HEK293 (cell line): ENCODE results near the gene UBE4A.

ENCODE experiments used
- CTCF ChIA-PET: fragments of 350-600 bp; formaldehyde crosslinking; extraction: SDS; loops from one replicate; lab custom pipeline; 2021; ENCODE audit warnings: antibody characterized with exemption; lab: Yijun Ruan, JAX
- POLR2A ChIA-PET: fragments of 300-600 bp; formaldehyde crosslinking; extraction: SDS; loops from one replicate; lab custom pipeline; 2020; ENCODE audit warnings: antibody characterized with exemption, inconsistent platforms; lab: Yijun Ruan, JAX
- H3K27ac ChIP-seq: fragments of 200-500 bp; sonication (Bioruptor generic); 2 replicates; pipeline ENCODE4 v1.5.1; 2014; ENCODE audit warnings: low read depth, low read length, control low read depth, inconsistent platforms; ENCODE audit errors: extremely low read depth
- H3K36me3 ChIP-seq, 2 experiments: fragments of 200-500 bp in 1 of 2; sonication (Bioruptor generic) in 1 of 2; 1 replicate in 1 of 2; 2 replicates in 1 of 2; pipeline ENCODE4 v1.5.1; 2014 to 2017; ENCODE audit warnings: inconsistent platforms in 2 of 2, low read length in 2 of 2; ENCODE audit not compliant: control insufficient read depth in 2 of 2, insufficient read depth in 1 of 2
- H3K4me1 ChIP-seq: fragments of 200-500 bp; sonication (Bioruptor generic); 2 replicates; pipeline ENCODE4 v1.5.1; 2014; ENCODE audit warnings: mild to moderate bottlenecking, low read length, inconsistent platforms; ENCODE audit not compliant: control insufficient read depth, insufficient read depth
- H3K4me3 ChIP-seq: 2 replicates; pipeline ENCODE4 v1.5.1; 2011; ENCODE audit warnings: low read depth, mild to moderate bottlenecking, control low read depth, low read length, moderate library complexity
- H3K9me3 ChIP-seq: fragments of 200-500 bp; sonication (Bioruptor generic); 2 replicates; pipeline ENCODE4 v1.5.1; 2014; ENCODE audit warnings: low read depth, low read length, inconsistent platforms; ENCODE audit not compliant: control insufficient read depth, insufficient read depth
- KLF16 ChIP-seq: fragments of 450-650 bp; formaldehyde crosslinking; IDR thresholded peaks from 2 replicates; pipeline ENCODE4 v1.5.1; 2017; ENCODE audit warnings: missing biosample characterization, missing genetic modification characterization
- KLF8 ChIP-seq: fragments of 450-650 bp; formaldehyde crosslinking; IDR thresholded peaks from 2 replicates; pipeline ENCODE4 v1.5.1; 2016; ENCODE audit warnings: missing biosample characterization, missing genetic modification characterization
- MEIS1 ChIP-seq: sonication (generic); formaldehyde crosslinking; IDR thresholded peaks from 2 replicates; pipeline ENCODE4 v1.8.1; 2022; ENCODE audit warnings: missing genetic modification reagents, mild to moderate bottlenecking, borderline replicate concordance
- OSR2 ChIP-seq: fragments of 450-650 bp; formaldehyde crosslinking; IDR thresholded peaks from 2 replicates; pipeline ENCODE4 v1.5.1; 2016; ENCODE audit warnings: missing biosample characterization, missing genetic modification characterization
- PRDM1 ChIP-seq: fragments of 450-650 bp; formaldehyde crosslinking; IDR thresholded peaks from 2 replicates; pipeline ENCODE4; 2016; ENCODE audit warnings: missing biosample characterization, missing genetic modification characterization
- SP2 ChIP-seq: fragments of 450-650 bp; formaldehyde crosslinking; IDR thresholded peaks from 2 replicates; pipeline ENCODE4 v1.5.1; 2016; ENCODE audit warnings: missing biosample characterization, missing genetic modification characterization
- YY1 ChIP-seq: fragments of 450-650 bp; formaldehyde crosslinking; IDR thresholded peaks from 2 replicates; pipeline ENCODE4 v1.5.1; 2018; ENCODE audit warnings: missing biosample characterization, missing genetic modification characterization
- ZNF114 ChIP-seq: fragments of 450-650 bp; formaldehyde crosslinking; IDR thresholded peaks from 2 replicates; pipeline ENCODE4 v1.5.0; 2017; ENCODE audit warnings: missing biosample characterization, missing genetic modification characterization
- ZNF2 ChIP-seq: fragments of 450-650 bp; formaldehyde crosslinking; IDR thresholded peaks from 2 replicates; pipeline ENCODE4 v1.5.1; 2016; ENCODE audit warnings: missing biosample characterization, missing genetic modification characterization
- ZNF354C ChIP-seq: fragments of 450-650 bp; formaldehyde crosslinking; IDR thresholded peaks from 2 replicates; pipeline ENCODE4 v1.5.1; 2016; ENCODE audit warnings: missing biosample characterization, missing genetic modification characterization, low read depth, borderline replicate concordance
- ZNF423 ChIP-seq: fragments of 450-650 bp; formaldehyde crosslinking; IDR thresholded peaks from 2 replicates; pipeline ENCODE4 v1.5.1; 2016; ENCODE audit warnings: missing biosample characterization, missing genetic modification characterization
- ZNF530 ChIP-seq: fragments of 450-650 bp; formaldehyde crosslinking; IDR thresholded peaks from 2 replicates; pipeline ENCODE4 v1.5.1; 2016; ENCODE audit warnings: low read depth, missing biosample characterization, missing genetic modification characterization
- ZNF560 ChIP-seq: fragments of 450-650 bp; formaldehyde crosslinking; IDR thresholded peaks from 2 replicates; pipeline ENCODE4 v1.5.1; 2017; ENCODE audit warnings: missing biosample characterization, missing genetic modification characterization, borderline replicate concordance
- ZNF624 ChIP-seq: fragments of 450-650 bp; formaldehyde crosslinking; IDR thresholded peaks from 2 replicates; pipeline ENCODE4 v1.5.1; 2017; ENCODE audit warnings: missing biosample characterization, missing genetic modification characterization
- ZNF670 ChIP-seq: fragments of 450-650 bp; formaldehyde crosslinking; IDR thresholded peaks from 2 replicates; pipeline ENCODE4 v1.5.1; 2016; ENCODE audit warnings: missing biosample characterization, missing genetic modification characterization, low read depth
- ZNF776 ChIP-seq: fragments of 450-650 bp; formaldehyde crosslinking; IDR thresholded peaks from 2 replicates; pipeline ENCODE4 v1.5.0; 2017; ENCODE audit warnings: missing biosample characterization, missing genetic modification characterization, borderline replicate concordance
- ZNF792 ChIP-seq: fragments of 450-650 bp; formaldehyde crosslinking; IDR thresholded peaks from 2 replicates; pipeline ENCODE4 v1.5.1; 2016; ENCODE audit warnings: missing biosample characterization, missing genetic modification characterization
- ZNF843 ChIP-seq: fragments of 450-650 bp; formaldehyde crosslinking; IDR thresholded peaks from 2 replicates; pipeline ENCODE4 v1.5.1; 2016; ENCODE audit warnings: missing biosample characterization, missing genetic modification characterization
- ZSCAN30 ChIP-seq: fragments of 450-650 bp; IDR thresholded peaks from 2 replicates; pipeline ENCODE4 v1.5.1; 2018; ENCODE audit warnings: missing biosample characterization, mild to moderate bottlenecking, missing genetic modification characterization, moderate library complexity
- TF ChIP-seq, protein P1 (sequence below): sonication (generic); formaldehyde crosslinking; IDR thresholded peaks from 2 replicates; pipeline ENCODE4 v1.8.1; 2022; ENCODE audit warnings: mild to moderate bottlenecking, moderate library complexity, missing genetic modification reagents
- TF ChIP-seq, protein P2 (sequence below): fragments of 450-650 bp; formaldehyde crosslinking; IDR thresholded peaks from 2 replicates; pipeline ENCODE4 v1.5.1; 2017; ENCODE audit warnings: missing biosample characterization, mild to moderate bottlenecking, missing genetic modification characterization, moderate library complexity
- TF ChIP-seq, protein P3 (sequence below): fragments of 450-650 bp; formaldehyde crosslinking; IDR thresholded peaks from 2 replicates; pipeline ENCODE4 v1.5.1; 2016; ENCODE audit warnings: missing biosample characterization, missing genetic modification characterization

The UBE4A gene

DNA sequence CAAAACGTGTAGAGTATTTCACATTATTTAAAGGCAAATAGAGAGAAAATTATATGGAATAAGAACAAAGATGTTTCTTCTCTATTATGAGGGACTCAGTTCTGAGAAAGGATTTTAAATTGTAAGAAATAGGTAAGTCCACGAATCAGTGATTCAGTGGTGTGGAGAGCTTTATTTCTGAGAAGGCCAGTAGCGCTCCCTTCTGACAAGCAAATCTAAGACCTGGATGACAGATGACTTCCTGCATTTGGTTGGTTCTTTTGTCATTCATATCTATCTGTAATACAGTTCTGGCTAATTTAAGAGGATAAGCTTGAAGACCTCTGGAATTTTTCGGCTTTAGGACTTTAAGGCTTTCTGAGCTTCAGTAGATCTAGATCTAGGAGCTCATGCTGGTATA lies 47.9 kb upstream of the UBE4A start:
- Histone ChIP-seq H3K4me3 (no peak overlapping the region), H3K27ac (no peak overlapping the region), H3K4me1 (peaks cover 7% of the 10 kb centered on the region), H3K36me3 (no peaks in the 10 kb centered on the region), H3K9me3 (no peaks in the 10 kb centered on the region)
- ChIA-PET POLR2A (no interaction called here), CTCF (interaction anchor here (0.6 to 1.4 kb wide), 7 partner anchors 10 to 174 kb away, joined by 3 to 5 read pairs (median 3); no protein-coding TSS in a partner anchor)
- TF ChIP-seq KLF8 (tag by site-specific recombination) (no peak), ZNF776 (no peak)

DNA sequence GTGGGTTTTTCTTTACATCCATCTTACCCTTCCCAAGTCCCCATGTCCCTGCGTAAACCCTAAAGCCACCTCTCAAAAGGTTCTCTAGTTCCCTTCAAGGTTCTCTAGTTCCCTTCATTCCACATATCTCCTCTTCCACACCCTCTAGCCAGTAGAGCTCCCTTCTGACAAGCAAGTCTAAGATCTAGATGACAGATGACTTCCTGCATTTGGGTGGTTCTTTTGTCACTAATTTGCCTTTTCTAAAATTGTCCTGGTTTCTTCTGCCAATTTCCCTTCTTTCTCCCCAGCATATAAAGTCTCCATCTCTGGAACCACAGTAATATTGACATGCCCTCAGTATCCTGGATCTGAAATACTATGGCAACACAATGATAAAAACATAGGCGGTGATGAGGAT lies 47.1 kb upstream of the UBE4A start:
- H3K4me1 ChIP-seq, result peaks cover 7% of the 10 kb centered on the region
- POLR2A ChIA-PET, result no interaction called here
- no peaks in the 10 kb centered on the region for H3K9me3 ChIP-seq
- CTCF ChIA-PET, result interaction anchor here (0.6 to 1.4 kb wide), 4 partner anchors 9 to 107 kb away, joined by 3 to 4 read pairs (median 4); no protein-coding TSS in a partner anchor
- no peak overlapping the region for H3K27ac ChIP-seq
- TF ChIP-seq ZNF624 (tag by site-specific recombination) (no peak), PRDM1 (tag by site-specific recombination) (no peak), OSR2 (tag by site-specific recombination) (no peak)
- no peak overlapping the region for H3K4me3 ChIP-seq
- no peaks in the 10 kb centered on the region for H3K36me3 ChIP-seq

DNA sequence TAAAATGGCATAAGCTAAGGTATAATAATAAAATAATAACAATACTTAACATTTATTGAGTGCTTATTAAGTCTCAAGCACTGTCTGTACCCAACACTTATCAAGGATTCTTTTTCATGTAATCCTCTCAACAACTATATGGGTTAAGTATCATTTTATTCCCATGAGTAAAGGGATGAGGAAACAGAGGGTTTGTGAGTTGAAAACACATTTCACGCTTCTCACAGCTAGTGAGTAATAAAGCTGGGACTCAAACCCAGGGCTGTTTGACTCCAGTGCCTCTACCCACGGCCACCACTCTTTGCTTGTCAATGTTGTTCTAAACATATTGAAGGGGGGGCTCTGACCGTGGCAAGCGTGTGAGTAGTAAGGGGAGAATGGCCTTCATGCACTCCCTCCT lies 46.2 kb upstream of the UBE4A start:
- Histone ChIP-seq H3K27ac (no peak overlapping the region), H3K4me3 (no peak overlapping the region), H3K36me3 (no peaks in the 10 kb centered on the region), H3K4me1 (peaks cover 7% of the 10 kb centered on the region), H3K9me3 (no peaks in the 10 kb centered on the region)
- ChIA-PET CTCF (no interaction called here), POLR2A (no interaction called here)
- TF ChIP-seq SP2 (no peak), ZNF624 (tag by site-specific recombination) (no peak)
- TF ChIP-seq, protein P1, sequence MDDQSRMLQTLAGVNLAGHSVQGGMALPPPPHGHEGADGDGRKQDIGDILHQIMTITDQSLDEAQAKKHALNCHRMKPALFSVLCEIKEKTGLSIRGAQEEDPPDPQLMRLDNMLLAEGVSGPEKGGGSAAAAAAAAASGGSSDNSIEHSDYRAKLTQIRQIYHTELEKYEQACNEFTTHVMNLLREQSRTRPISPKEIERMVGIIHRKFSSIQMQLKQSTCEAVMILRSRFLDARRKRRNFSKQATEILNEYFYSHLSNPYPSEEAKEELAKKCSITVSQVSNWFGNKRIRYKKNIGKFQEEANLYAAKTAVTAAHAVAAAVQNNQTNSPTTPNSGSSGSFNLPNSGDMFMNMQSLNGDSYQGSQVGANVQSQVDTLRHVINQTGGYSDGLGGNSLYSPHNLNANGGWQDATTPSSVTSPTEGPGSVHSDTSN (CRISPR knock-in tag), result no peak

DNA sequence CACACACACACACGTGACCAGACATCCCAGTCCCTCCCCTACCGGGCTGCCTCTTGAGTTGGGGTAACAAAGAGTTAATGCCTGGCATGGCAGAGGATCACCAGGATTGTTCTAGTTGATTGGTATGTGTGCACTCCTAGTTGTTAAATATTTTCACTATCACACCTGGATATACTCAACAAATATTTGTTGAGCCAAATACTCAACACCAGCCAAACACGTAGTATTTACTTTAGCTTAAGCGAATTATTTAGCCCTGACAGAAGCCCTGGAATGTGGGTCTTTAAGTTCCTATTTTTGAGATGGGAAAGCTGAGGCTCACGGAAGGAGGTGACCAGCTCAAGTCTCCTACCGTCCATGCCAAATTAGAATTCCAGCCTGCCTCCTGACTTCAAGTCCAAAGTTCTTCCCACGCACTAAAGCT lies 44.4 kb upstream of the UBE4A start:
- no peak overlapping the region for H3K27ac ChIP-seq
- POLR2A ChIA-PET, result no interaction called here
- peaks cover 7% of the 10 kb centered on the region for H3K4me1 ChIP-seq
- no peaks in the 10 kb centered on the region for H3K36me3 ChIP-seq
- CTCF ChIA-PET, result interaction anchor here (0.5 to 0.8 kb wide), 3 partner anchors 16 to 42 kb away, joined by 3 to 6 read pairs (median 3); no protein-coding TSS in a partner anchor
- H3K4me3 ChIP-seq, result no peak overlapping the region
- no peak for TF ChIP-seq ZNF423 (tag by site-specific recombination)
- no peak for TF ChIP-seq ZNF792 (tag by site-specific recombination)
- no peak for TF ChIP-seq ZSCAN30 (tag by site-specific recombination)
- no peaks in the 10 kb centered on the region for H3K9me3 ChIP-seq

DNA sequence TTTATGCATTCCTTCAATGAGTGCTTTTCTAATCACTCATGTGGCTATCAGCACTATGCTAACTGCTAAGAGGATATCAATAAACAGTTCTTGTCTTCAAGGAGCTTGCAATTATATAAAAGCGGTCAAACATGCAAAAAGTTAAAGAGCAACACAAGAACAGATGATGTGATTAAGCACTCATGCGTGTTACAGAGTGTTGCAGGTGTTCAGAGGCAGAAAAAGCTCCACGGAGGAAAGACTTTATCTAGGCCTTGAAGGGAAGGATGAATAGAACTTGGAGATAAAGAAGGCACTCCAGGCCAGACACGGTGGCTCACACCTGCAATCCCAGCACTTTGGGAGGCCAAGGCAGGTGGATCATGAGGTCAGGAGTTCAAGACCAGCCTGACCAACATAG lies 41.3 kb upstream of the UBE4A start:
- Histone ChIP-seq H3K4me3 (no peak overlapping the region), H3K27ac (no peak overlapping the region), H3K4me1 (peaks cover 7% of the 10 kb centered on the region), H3K36me3 (no peaks in the 10 kb centered on the region), H3K9me3 (no peaks in the 10 kb centered on the region)
- ChIA-PET CTCF (interaction anchor here (0.6 kb wide), 2 partner anchors 35 to 77 kb away, joined by 4 read pairs; no protein-coding TSS in a partner anchor), POLR2A (no interaction called here)
- no peak for TF ChIP-seq ZNF670 (tag by site-specific recombination)
- TF ChIP-seq ZNF114, result no peak
- TF ChIP-seq YY1 (tag by site-specific recombination), result no peak
- no peak for TF ChIP-seq KLF16
- TF ChIP-seq ZNF843 (tag by site-specific recombination), result no peak
- TF ChIP-seq, protein P2, sequence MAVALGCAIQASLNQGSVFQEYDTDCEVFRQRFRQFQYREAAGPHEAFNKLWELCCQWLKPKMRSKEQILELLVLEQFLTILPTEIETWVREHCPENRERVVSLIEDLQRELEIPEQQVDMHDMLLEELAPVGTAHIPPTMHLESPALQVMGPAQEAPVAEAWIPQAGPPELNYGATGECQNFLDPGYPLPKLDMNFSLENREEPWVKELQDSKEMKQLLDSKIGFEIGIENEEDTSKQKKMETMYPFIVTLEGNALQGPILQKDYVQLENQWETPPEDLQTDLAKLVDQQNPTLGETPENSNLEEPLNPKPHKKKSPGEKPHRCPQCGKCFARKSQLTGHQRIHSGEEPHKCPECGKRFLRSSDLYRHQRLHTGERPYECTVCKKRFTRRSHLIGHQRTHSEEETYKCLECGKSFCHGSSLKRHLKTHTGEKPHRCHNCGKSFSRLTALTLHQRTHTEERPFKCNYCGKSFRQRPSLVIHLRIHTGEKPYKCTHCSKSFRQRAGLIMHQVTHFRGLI (tag by site-specific recombination), result no peak
- no peak for TF ChIP-seq ZNF354C (tag by site-specific recombination)
- TF ChIP-seq SP2, result no peak
- TF ChIP-seq ZNF2 (tag by site-specific recombination), result no peak
- TF ChIP-seq, protein P3, sequence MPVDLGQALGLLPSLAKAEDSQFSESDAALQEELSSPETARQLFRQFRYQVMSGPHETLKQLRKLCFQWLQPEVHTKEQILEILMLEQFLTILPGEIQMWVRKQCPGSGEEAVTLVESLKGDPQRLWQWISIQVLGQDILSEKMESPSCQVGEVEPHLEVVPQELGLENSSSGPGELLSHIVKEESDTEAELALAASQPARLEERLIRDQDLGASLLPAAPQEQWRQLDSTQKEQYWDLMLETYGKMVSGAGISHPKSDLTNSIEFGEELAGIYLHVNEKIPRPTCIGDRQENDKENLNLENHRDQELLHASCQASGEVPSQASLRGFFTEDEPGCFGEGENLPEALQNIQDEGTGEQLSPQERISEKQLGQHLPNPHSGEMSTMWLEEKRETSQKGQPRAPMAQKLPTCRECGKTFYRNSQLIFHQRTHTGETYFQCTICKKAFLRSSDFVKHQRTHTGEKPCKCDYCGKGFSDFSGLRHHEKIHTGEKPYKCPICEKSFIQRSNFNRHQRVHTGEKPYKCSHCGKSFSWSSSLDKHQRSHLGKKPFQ (tag by site-specific recombination), result no peak
- TF ChIP-seq MEIS1 (CRISPR knock-in tag), result no peak
- TF ChIP-seq ZNF560, result no peak
- TF ChIP-seq ZNF530 (tag by site-specific recombination), result no peak
